IMR-90 (cell line): ENCODE measurements around the gene SPPL2A. TPM values are rescaled to one million over a fixed set of nuclear protein-coding genes. Genes with fewer than 3 reads are reported as not detected.
"Not testable (repeated sequence)": the region's sequence is repeated elsewhere in the genome, so short reads cannot be mapped to it uniquely, and the experiment has no call there.

ENCODE experiments used
- ATAC-seq: fragments of 200-7000 bp; cut with Tn5 transposase; 2 replicates; pipeline ENCODE4 v1.9.1; 2020; ENCODE audit warnings: low read depth, mild to moderate bottlenecking, moderate library complexity
- BruUV-seq: library from RNA; stranded (reverse); fragments of 400-500 nt; replicated peaks from 2 replicates; lab custom pipeline; 2021; lab: Mats Ljungman, UMichigan
- CTCF ChIA-PET: fragments of 300-600 bp; formaldehyde crosslinking; extraction: SDS; loops from one replicate; lab custom pipeline; 2021; ENCODE audit warnings: antibody characterized with exemption; lab: Yijun Ruan, JAX
- POLR2A ChIA-PET: fragments of 300-600 bp; sonication (Branson Sonifier 250); formaldehyde crosslinking; loops from one replicate; lab custom pipeline; 2022; ENCODE audit warnings: antibody characterized with exemption; ENCODE audit not compliant: unreplicated experiment; lab: Charles Lee
- DNase-seq: peaks from one replicate; pipeline ENCODE4 v3.0.0; 2013
- H2AFZ ChIP-seq: replicated peaks from 2 replicates; pipeline ENCODE3; 2013; ENCODE audit warnings: low read length, mild to moderate bottlenecking; ENCODE audit not compliant: poor library complexity
- H2AK5ac ChIP-seq: 2 replicates; pipeline ENCODE4 v1.6.1; 2013; ENCODE audit warnings: low read depth, low read length, inconsistent platforms
- H2AK9ac ChIP-seq: replicated peaks from 2 replicates; pipeline ENCODE3; 2013; ENCODE audit warnings: mild to moderate bottlenecking, low read depth, low read length, moderate library complexity; ENCODE audit not compliant: poor library complexity
- H2BK120ac ChIP-seq: 2 replicates; pipeline ENCODE4 v1.6.1; 2013; ENCODE audit warnings: low read depth, low read length, inconsistent platforms
- H2BK15ac ChIP-seq: 3 replicates; pipeline ENCODE4 v1.6.1; 2013; ENCODE audit warnings: low read depth, low read length, inconsistent platforms
- H2BK20ac ChIP-seq: 2 replicates; pipeline ENCODE4 v1.6.1; 2013; ENCODE audit warnings: low read depth, mild to moderate bottlenecking, inconsistent platforms, low read length, moderate library complexity
- H2BK5ac ChIP-seq: 2 replicates; pipeline ENCODE4 v1.6.1; 2013; ENCODE audit warnings: mild to moderate bottlenecking, low read depth, low read length, inconsistent platforms; ENCODE audit not compliant: poor library complexity, severe bottlenecking
- H3K14ac ChIP-seq: replicated peaks from 2 replicates; pipeline ENCODE4 v1.6.1; 2013; ENCODE audit warnings: low read depth, low read length, inconsistent platforms
- H3K18ac ChIP-seq: 2 replicates; pipeline ENCODE4 v1.6.1; 2013; ENCODE audit warnings: low read depth, low read length, control low read depth
- H3K23ac ChIP-seq: 2 replicates; pipeline ENCODE4 v1.6.1; 2013; ENCODE audit warnings: low read depth, low read length, inconsistent platforms
- H3K27ac ChIP-seq: 2 replicates; pipeline ENCODE4 v1.5.1; 2013; ENCODE audit warnings: mild to moderate bottlenecking, control low read depth, low read length; ENCODE audit not compliant: insufficient read depth
- H3K27me3 ChIP-seq: 2 replicates; pipeline ENCODE4 v1.6.1; 2013; ENCODE audit warnings: low read length; ENCODE audit not compliant: control insufficient read depth, insufficient read depth
- H3K36me3 ChIP-seq: 2 replicates; pipeline ENCODE4 v1.6.1; 2013; ENCODE audit warnings: low read length, mixed read lengths; ENCODE audit not compliant: control insufficient read depth, insufficient read depth
- H3K4ac ChIP-seq: 2 replicates; pipeline ENCODE4 v1.6.1; 2013; ENCODE audit warnings: low read depth, low read length, inconsistent platforms
- H3K4me1 ChIP-seq: 2 replicates; pipeline ENCODE4 v1.6.1; 2013; ENCODE audit warnings: low read length, mixed read lengths; ENCODE audit not compliant: control insufficient read depth, insufficient read depth
- H3K4me2 ChIP-seq: 2 replicates; pipeline ENCODE4 v1.6.1; 2013; ENCODE audit warnings: low read depth, mild to moderate bottlenecking, control low read depth, low read length, moderate library complexity
- H3K4me3 ChIP-seq: 2 replicates; pipeline ENCODE4 v1.5.1; 2013; ENCODE audit warnings: low read depth, mild to moderate bottlenecking, control low read depth, low read length, moderate library complexity; ENCODE audit not compliant: insufficient read depth
- H3K56ac ChIP-seq: 2 replicates; pipeline ENCODE4 v1.6.1; 2013; ENCODE audit warnings: low read length, inconsistent platforms; ENCODE audit not compliant: insufficient read depth; ENCODE audit errors: extremely low read depth
- H3K79me1 ChIP-seq, 2 experiments: 2 replicates each; pipeline ENCODE4 v1.6.1; 2013; ENCODE audit warnings: low read length in 2 of 2, inconsistent platforms in 1 of 2, low read depth in 1 of 2
- H3K9ac ChIP-seq: 2 replicates; pipeline ENCODE4 v1.6.1; 2013; ENCODE audit warnings: low read depth, low read length, control low read depth
- H3K9me1 ChIP-seq: 2 replicates; pipeline ENCODE4 v1.6.1; 2013; ENCODE audit warnings: low read length, inconsistent platforms; ENCODE audit not compliant: insufficient read depth
- H3K9me3 ChIP-seq: 2 replicates; pipeline ENCODE4 v1.6.1; 2013; ENCODE audit warnings: low read length; ENCODE audit not compliant: control insufficient read depth, insufficient read depth
- H4K20me1 ChIP-seq: 2 replicates; pipeline ENCODE4 v1.6.1; 2013; ENCODE audit warnings: low read length, inconsistent platforms; ENCODE audit not compliant: insufficient read depth
- H4K5ac ChIP-seq: 2 replicates; pipeline ENCODE4 v1.6.1; 2013; ENCODE audit warnings: mild to moderate bottlenecking, low read depth, low read length, control low read depth
- H4K8ac ChIP-seq, 2 experiments: 2 replicates each; pipeline ENCODE4 v1.6.1; 2013; ENCODE audit warnings: low read depth in 2 of 2, low read length in 2 of 2, control low read depth in 1 of 2, inconsistent platforms in 1 of 2
- H4K91ac ChIP-seq: 2 replicates; pipeline ENCODE4 v1.6.1; 2013; ENCODE audit warnings: low read depth, low read length, inconsistent platforms; ENCODE audit not compliant: insufficient read depth
- WGBS, 2 experiments: methylation state at CpG; one replicate each; pipeline versions ENCODE4 v1.1.5 to v1.1.7; 2013; ENCODE audit warnings: missing lambda C conversion rate in 2 of 2; ENCODE audit not compliant: insufficient read length in 1 of 2; ENCODE audit errors: extremely low coverage in 2 of 2; 5-methylcytosine and 5-hydroxymethylcytosine counted together
- dilution Hi-C: fragments of 300-500 bp; cut with HindIII; formaldehyde crosslinking; loops from one replicate; pipeline ENCODE4 v1.14.3; 2018; ENCODE audit warnings: low sequenced_read_pairs; ENCODE audit not compliant: unreplicated experiment
- in situ Hi-C: fragments of 300-500 bp; cut with MboI; formaldehyde crosslinking; loops from 3 replicates; pipeline ENCODE4 v1.14.3; 2019; ENCODE audit warnings: low sequenced_read_pairs, inconsistent platforms, mixed read lengths
- intact Hi-C: fragments of 100-400 bp; cut with micrococcal nuclease; formaldehyde crosslinking; loops from 2 replicates; pipeline ENCODE4 v1.10.0; 2022
- polyA plus RNA-seq, 3 experiments: library from polyadenylated mRNA; depleted of rRNA; stranded (reverse); fragments of >200 nt; gene quantifications; 2 replicates each; pipeline ENCODE4 v1.2.3, GENCODE V29; 2012; ENCODE audit warnings: low replicate concordance in 1 of 3
- total RNA-seq: library from RNA; depleted of rRNA; stranded (reverse); fragments of >200 nt; gene quantifications from 2 replicates; pipeline ENCODE4 v1.2.3, GENCODE V29; 2012

Gene SPPL2A
- total and polyA plus RNA-seq, 2 of the 4 experiments (the other 2 are of a cell fraction) = 29.2 to 53.8 TPM

- H2BK20ac ChIP-seq, H2BK120ac ChIP-seq, H4K20me1 ChIP-seq, H2AK5ac ChIP-seq, H4K91ac ChIP-seq, H2BK5ac ChIP-seq, H3K36me3 ChIP-seq, H3K4ac ChIP-seq, H2AK9ac ChIP-seq, ATAC-seq, H3K27ac ChIP-seq, H2BK15ac ChIP-seq, H3K9ac ChIP-seq, H3K9me1 ChIP-seq, POLR2A ChIA-PET, H2AFZ ChIP-seq, in situ Hi-C loops, H3K4me1 ChIP-seq, DNase-seq, intact Hi-C loops, H3K4me3 ChIP-seq, H3K9me3 ChIP-seq, H3K4me2 ChIP-seq, H3K18ac ChIP-seq, H3K56ac ChIP-seq, dilution Hi-C loops, H3K79me1 ChIP-seq, H4K8ac ChIP-seq, H4K5ac ChIP-seq, H3K23ac ChIP-seq, BruUV-seq, H3K14ac ChIP-seq: not testable (repeated sequence)
- WGBS, 2 experiments = 93% methylated on average over 8 of the region's 30 CpGs; no CpG with 5 or more reads in 1 of the 2 experiments
- CTCF ChIA-PET = interaction anchor here (0.7 kb wide), 1 partner anchor 15 kb away, joined by 7 read pairs; no protein-coding TSS in a partner anchor
- H3K27me3 ChIP-seq = peaks cover 11% of the 10 kb centered on the region
Observed at GRCh38 chr15:50811461-50812180, 46.1 kb upstream of the SPPL2A start.
